SK-N-SH (cell line): ENCODE results near the gene TBC1D16.

ENCODE experiments used
- GABPA ChIP-seq: IDR thresholded peaks from 2 replicates; pipeline ENCODE4 v1.4.0; 2012; ENCODE audit warnings: low read depth, mild to moderate bottlenecking
- GATA2 ChIP-seq: sonication (generic); formaldehyde crosslinking; IDR thresholded peaks from 2 replicates; pipeline ENCODE4 v1.5.0; 2020; ENCODE audit warnings: mild to moderate bottlenecking, missing genetic modification reagents
- MEF2A ChIP-seq: IDR thresholded peaks from 2 replicates; pipeline ENCODE4 v1.4.0; 2012; ENCODE audit warnings: low read depth, borderline replicate concordance
- NFIC ChIP-seq: IDR thresholded peaks from 2 replicates; pipeline ENCODE4 v1.4.0; 2012; ENCODE audit warnings: borderline replicate concordance
- RAD21 ChIP-seq: IDR thresholded peaks from 2 replicates; pipeline ENCODE4 v1.6.1; 2012; ENCODE audit warnings: mild to moderate bottlenecking, low read length
- RFX5 ChIP-seq: IDR thresholded peaks from 2 replicates; pipeline ENCODE4 v1.6.1; 2012; ENCODE audit warnings: mild to moderate bottlenecking, improper control_type of control experiment, low read length
- TAF1 ChIP-seq: IDR thresholded peaks from 2 replicates; pipeline ENCODE4 v1.6.1; 2012; ENCODE audit warnings: low read depth, mild to moderate bottlenecking, low read length, moderate library complexity, borderline replicate concordance
- TCF12 ChIP-seq: IDR thresholded peaks from 2 replicates; pipeline ENCODE4 v1.4.0; 2012
- YY1 ChIP-seq: IDR thresholded peaks from 2 replicates; pipeline ENCODE4 v1.4.0; 2012; ENCODE audit warnings: low read depth, mild to moderate bottlenecking
- TF ChIP-seq, protein P1 (sequence below): fragments of 200-600 bp; sonication (generic); IDR thresholded peaks from 2 replicates; pipeline ENCODE4 v1.6.1; 2017; ENCODE audit warnings: antibody characterized with exemption, mild to moderate bottlenecking, moderate library complexity

DNA sequence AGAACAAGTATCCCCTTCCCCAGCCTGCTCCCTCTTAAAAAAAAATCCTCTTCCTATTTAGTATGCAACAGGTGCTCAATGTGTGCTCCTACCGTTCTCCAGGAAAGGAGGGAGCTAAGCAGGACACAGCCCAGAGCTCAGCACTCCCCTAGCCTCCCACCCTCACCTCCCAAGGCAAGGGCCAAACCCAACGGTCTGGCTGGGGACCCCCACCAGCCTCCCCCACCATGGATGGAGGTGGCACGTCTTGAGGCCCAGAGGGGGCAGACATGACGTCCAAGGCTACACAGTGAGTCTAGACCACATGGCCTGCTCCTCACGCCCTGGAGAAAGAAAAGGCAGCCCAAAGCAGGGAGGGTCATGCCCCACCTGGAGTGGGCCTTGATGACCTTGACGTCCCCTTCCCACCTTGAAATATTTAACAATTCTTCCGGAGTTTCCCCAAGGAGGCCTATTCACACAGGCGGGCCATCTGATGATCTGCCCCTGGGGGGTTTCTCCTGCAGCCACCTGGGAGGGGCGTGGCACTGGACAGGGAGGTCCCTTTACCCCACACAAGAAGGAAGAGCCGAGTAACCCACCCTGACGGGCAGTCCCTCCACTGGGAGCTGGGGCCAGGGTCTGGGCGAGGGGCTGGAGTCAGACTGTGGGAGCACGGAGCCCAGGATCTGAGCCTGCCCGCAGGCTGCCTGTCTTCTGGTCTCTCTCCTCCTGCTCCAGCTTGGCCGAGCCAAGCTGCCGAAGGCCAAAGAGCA is 107.0 kb downstream of the TBC1D16 start:
- TF ChIP-seq NFIC = no peak
- TF ChIP-seq TCF12 = no peak
- TF ChIP-seq RAD21 = no peak
- no peak for TF ChIP-seq RFX5
- TF ChIP-seq, protein P1, sequence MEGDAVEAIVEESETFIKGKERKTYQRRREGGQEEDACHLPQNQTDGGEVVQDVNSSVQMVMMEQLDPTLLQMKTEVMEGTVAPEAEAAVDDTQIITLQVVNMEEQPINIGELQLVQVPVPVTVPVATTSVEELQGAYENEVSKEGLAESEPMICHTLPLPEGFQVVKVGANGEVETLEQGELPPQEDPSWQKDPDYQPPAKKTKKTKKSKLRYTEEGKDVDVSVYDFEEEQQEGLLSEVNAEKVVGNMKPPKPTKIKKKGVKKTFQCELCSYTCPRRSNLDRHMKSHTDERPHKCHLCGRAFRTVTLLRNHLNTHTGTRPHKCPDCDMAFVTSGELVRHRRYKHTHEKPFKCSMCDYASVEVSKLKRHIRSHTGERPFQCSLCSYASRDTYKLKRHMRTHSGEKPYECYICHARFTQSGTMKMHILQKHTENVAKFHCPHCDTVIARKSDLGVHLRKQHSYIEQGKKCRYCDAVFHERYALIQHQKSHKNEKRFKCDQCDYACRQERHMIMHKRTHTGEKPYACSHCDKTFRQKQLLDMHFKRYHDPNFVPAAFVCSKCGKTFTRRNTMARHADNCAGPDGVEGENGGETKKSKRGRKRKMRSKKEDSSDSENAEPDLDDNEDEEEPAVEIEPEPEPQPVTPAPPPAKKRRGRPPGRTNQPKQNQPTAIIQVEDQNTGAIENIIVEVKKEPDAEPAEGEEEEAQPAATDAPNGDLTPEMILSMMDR = no peak
- TF ChIP-seq YY1 = no peak
- no peak for TF ChIP-seq GATA2 (CRISPR knock-in tag)
- no peak for TF ChIP-seq TAF1
- TF ChIP-seq MEF2A = no peak
- no peak for TF ChIP-seq GABPA
